Stimulated activated naive CD8-positive, alpha-beta T cell treated with anti-CD3 and anti-CD28 coated beads, Interleukin-15, amount 100 ng/mL, for 72 hours (primary cell): Measurements from ENCODE around the gene NQO2.
"Not testable (repeated sequence)": the region's sequence is repeated elsewhere in the genome, so short reads cannot be mapped to it uniquely, and the experiment has no call there.

ENCODE experiments used
- ATAC-seq: fragments of 150-1000 bp; cut with Tn5 transposase; 2 replicates; pipeline ENCODE4 v1.10.0; 2021; ENCODE audit warnings: mild to moderate bottlenecking, moderate library complexity
- DNase-seq, 2 donors: peaks; one replicate each; pipeline ENCODE4 v3.0.0; 2021 to 2022
- H3K27ac Mint-ChIP-seq, 2 donors: one replicate each; pipeline ENCODE4 v1.8.0; 2022; ENCODE audit warnings: mild to moderate bottlenecking in 2 of 2, mixed read lengths in 2 of 2, moderate library complexity in 2 of 2
- H3K27me3 Mint-ChIP-seq: one replicate; pipeline ENCODE4 v1.8.0; 2022; ENCODE audit warnings: mixed read lengths
- H3K4me1 Mint-ChIP-seq: one replicate; pipeline ENCODE4 v1.8.0; 2022; ENCODE audit warnings: mild to moderate bottlenecking, mixed read lengths
- H3K4me3 Mint-ChIP-seq, 2 donors: one replicate each; pipeline ENCODE4 v1.8.0; 2022; ENCODE audit warnings: mild to moderate bottlenecking in 2 of 2, mixed read lengths in 2 of 2, moderate library complexity in 1 of 2
- H3K9me3 Mint-ChIP-seq, 2 donors: one replicate each; pipeline ENCODE4 v1.8.0; 2022; ENCODE audit warnings: mixed read lengths in 2 of 2

The NQO2 gene

DNA sequence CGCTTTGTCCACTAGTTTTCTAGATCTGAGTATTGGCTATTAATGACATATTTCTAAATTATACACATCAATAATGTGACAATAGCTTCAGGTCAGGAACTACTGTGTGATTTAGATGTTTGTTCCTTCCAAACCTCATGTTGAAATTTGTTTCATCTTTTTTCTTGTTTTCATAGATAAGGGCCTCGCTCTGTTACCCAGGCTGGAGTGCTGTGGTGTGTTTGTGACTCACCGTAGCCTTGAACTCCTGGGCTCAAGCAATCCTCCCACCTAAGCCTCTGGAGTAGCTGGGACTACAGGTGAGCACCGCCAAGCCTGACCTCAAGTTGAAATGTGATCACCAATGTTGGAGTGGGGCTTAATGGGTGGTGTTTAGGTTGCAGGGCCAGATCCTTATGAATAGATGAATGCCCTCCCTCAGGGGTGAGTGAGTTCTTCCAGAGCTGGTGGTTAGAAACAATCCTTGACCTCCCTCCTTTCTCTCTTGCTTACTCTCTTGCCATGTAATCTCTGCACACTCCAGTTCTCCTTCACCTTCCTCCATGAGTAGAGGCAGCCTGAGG lies 5.9 kb upstream of the NQO2 start:
- no peak overlapping the region for H3K4me3 Mint-ChIP-seq
- ATAC-seq: no peak
- DNase-seq: no peak
- H3K4me1 Mint-ChIP-seq: peaks cover 5% of the 10 kb centered on the region
- no peaks in the 10 kb centered on the region for H3K9me3 Mint-ChIP-seq
- H3K27ac Mint-ChIP-seq: no peak overlapping the region
- no peaks in the 10 kb centered on the region for H3K27me3 Mint-ChIP-seq

- Mint-ChIP-seq H3K27ac (peak overlapping the region; percentile 97 to 99), H3K4me1 (peaks cover 29% of the 10 kb centered on the region), H3K4me3 (peak overlapping the region; percentile 95 to 98)
- not testable (repeated sequence) for H3K27me3 Mint-ChIP-seq, H3K9me3 Mint-ChIP-seq
- ATAC-seq: peak; percentile 75
- peak; percentile 75 to 79 for DNase-seq
Observed at GRCh38 chr6:2998249-2998997, 1.3 kb upstream of the NQO2 start.

GRCh38 chr6:2998998-2999617 lies 586 bp upstream of the NQO2 start:
- peaks cover 29% of the 10 kb centered on the region for H3K4me1 Mint-ChIP-seq
- peak in 1 of 2 donors; percentile 87 for DNase-seq
- H3K27me3 Mint-ChIP-seq: no peaks in the 10 kb centered on the region
- ATAC-seq: peak; percentile 78
- peak overlapping the region; percentile 95 to 98 for H3K4me3 Mint-ChIP-seq
- peak overlapping the region; percentile 97 to 99 for H3K27ac Mint-ChIP-seq
- no peaks in the 10 kb centered on the region for H3K9me3 Mint-ChIP-seq

DNA sequence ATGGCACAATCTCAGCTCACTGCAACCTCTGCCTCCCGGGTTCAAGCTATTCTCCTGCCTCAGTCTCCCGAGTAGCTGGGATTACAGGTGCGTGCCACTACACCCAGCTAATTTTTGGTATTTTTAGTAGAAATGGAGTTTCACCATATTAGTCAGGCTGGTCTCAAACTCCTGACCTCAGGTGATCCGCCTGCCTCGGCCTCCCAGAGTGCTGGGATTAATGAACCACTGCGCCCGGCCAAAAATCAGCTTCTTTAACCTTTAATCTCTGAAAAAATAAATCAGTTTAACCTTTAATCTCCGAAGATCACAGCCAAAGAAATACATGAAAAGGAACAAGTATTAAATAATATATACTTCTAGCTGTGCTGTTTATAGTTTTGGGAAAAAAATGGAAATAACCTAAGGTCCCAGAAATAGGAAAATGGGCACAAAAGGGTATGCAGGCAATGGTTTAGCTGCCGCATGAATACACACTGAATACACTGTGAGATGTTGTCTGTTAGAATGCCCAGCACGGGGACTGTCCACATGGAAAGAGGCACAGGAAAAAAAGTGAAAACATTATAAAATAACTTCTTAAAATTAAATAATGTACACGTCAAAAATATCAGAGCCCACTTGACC lies 1.6 kb downstream of the NQO2 start:
- Mint-ChIP-seq H3K27me3 (no peaks in the 10 kb centered on the region), H3K27ac (no peak overlapping the region), H3K9me3 (no peaks in the 10 kb centered on the region), H3K4me1 (peaks cover 46% of the 10 kb centered on the region), H3K4me3 (peak overlapping the region; percentile 91 to 94)
- DNase-seq (no peak), ATAC-seq (no peak)

- DNase-seq (no peak), ATAC-seq (no peak)
- H3K27ac Mint-ChIP-seq: no peak overlapping the region
- H3K4me1 Mint-ChIP-seq: peaks cover 46% of the 10 kb centered on the region
- H3K4me3 Mint-ChIP-seq: no peak overlapping the region
- H3K9me3 Mint-ChIP-seq: no peaks in the 10 kb centered on the region
- no peaks in the 10 kb centered on the region for H3K27me3 Mint-ChIP-seq
Observed at GRCh38 chr6:3001773-3002293, 2.1 kb downstream of the NQO2 start.

DNA sequence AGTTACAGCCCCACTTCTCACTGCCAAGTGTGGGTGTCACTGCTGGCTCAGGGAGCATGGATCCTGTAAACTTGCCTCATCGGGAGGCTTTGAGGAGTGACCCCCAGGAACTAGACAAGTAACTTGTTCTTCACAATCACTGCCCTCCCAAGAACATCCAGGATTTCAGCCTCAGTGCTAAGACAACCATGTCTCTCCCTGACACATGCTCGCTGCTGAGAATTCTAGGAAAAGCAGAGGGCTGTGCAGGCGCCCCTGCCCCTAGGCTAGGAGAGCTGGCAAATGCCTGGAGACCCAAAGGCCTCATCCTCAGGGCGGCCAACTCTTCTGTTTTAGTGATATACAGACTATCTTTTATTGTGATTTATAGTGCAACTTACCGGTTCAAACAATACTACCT lies 3.5 kb downstream of the NQO2 start:
- not testable (repeated sequence) for H3K27me3 Mint-ChIP-seq, H3K9me3 Mint-ChIP-seq, DNase-seq, H3K27ac Mint-ChIP-seq, ATAC-seq, H3K4me3 Mint-ChIP-seq
- H3K4me1 Mint-ChIP-seq: peaks cover 42% of the 10 kb centered on the region

GRCh38 chr6:3005077-3005476 lies 5.4 kb downstream of the NQO2 start:
- DNase-seq: no peak
- Mint-ChIP-seq H3K9me3 (peaks cover 0 to under 1% of the 10 kb centered on the region in 2 donors), H3K4me3 (no peak overlapping the region), H3K4me1 (peaks cover 41% of the 10 kb centered on the region), H3K27ac (no peak overlapping the region), H3K27me3 (no peaks in the 10 kb centered on the region)
- no peak for ATAC-seq

GRCh38 chr6:3005874-3006273 lies 6.2 kb downstream of the NQO2 start:
- Mint-ChIP-seq H3K4me3 (no peak overlapping the region), H3K27ac (no peak overlapping the region), H3K27me3 (no peaks in the 10 kb centered on the region), H3K9me3 (peaks cover 8% of the 10 kb centered on the region in 2 donors), H3K4me1 (peaks cover 38% of the 10 kb centered on the region)
- no peak for DNase-seq
- no peak for ATAC-seq

DNA sequence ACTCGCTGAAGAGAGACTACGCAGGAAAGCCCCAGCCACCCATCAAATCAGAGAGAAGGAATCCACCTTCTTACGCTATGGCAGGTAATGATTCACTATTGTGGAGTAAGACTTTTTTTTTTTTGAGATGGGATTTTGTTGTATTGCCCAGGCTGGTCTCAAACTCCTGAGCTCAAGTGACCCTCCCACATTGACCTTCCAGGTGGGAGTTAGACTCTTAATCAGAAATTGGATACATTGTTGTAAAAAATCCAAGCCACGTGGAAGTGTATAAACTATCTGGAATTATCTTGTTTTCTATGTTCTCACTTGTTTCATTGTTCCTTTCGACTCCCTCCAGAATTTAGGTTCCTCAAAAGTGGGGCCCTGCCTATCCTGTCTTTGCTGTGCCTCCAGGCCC lies 6.8 kb downstream of the NQO2 start:
- no peak overlapping the region for H3K4me3 Mint-ChIP-seq
- no peak for DNase-seq
- H3K9me3 Mint-ChIP-seq: peaks cover 14% of the 10 kb centered on the region in 2 donors
- peaks cover 34% of the 10 kb centered on the region for H3K4me1 Mint-ChIP-seq
- peak overlapping the region in 1 of 2 donors; percentile 60 for H3K27ac Mint-ChIP-seq
- H3K27me3 Mint-ChIP-seq: no peaks in the 10 kb centered on the region
- no peak for ATAC-seq

GRCh38 chr6:3007571-3007970 lies 7.9 kb downstream of the NQO2 start:
- H3K4me1 Mint-ChIP-seq: peaks cover 24% of the 10 kb centered on the region
- peak overlapping the region in 1 of 2 donors; percentile 67 for H3K27ac Mint-ChIP-seq

GRCh38 chr6:3008712-3009265 lies 9.1 kb downstream of the NQO2 start:
- not testable (repeated sequence) for ATAC-seq, H3K4me3 Mint-ChIP-seq, DNase-seq, H3K27me3 Mint-ChIP-seq
- Mint-ChIP-seq H3K4me1 (peaks cover 17% of the 10 kb centered on the region), H3K9me3 (peaks cover 24 to 25% of the 10 kb centered on the region in 2 donors), H3K27ac (peak overlapping the region in 1 of 2 donors; percentile 5)

More at GRCh38 chr6:3007571-3007970, 7.9 kb downstream of the NQO2 start:
- ATAC-seq: no peak
- Mint-ChIP-seq H3K27me3 (no peaks in the 10 kb centered on the region), H3K9me3 (peaks cover 24 to 25% of the 10 kb centered on the region in 2 donors), H3K4me3 (no peak overlapping the region)
- no peak for DNase-seq

- ATAC-seq (no peak), DNase-seq (no peak)
- Mint-ChIP-seq H3K9me3 (peaks cover 24 to 25% of the 10 kb centered on the region in 2 donors), H3K4me3 (no peak overlapping the region), H3K27ac (no peak overlapping the region), H3K27me3 (no peaks in the 10 kb centered on the region), H3K4me1 (peaks cover 8% of the 10 kb centered on the region)
Observed at GRCh38 chr6:3009930-3010329, 10.2 kb downstream of the NQO2 start.

- H3K4me1 Mint-ChIP-seq: no peaks in the 10 kb centered on the region
- peaks cover 24 to 25% of the 10 kb centered on the region in 2 donors for H3K9me3 Mint-ChIP-seq
- H3K27ac Mint-ChIP-seq: no peak overlapping the region
- DNase-seq (no peak), ATAC-seq (no peak)
- H3K27me3 Mint-ChIP-seq: no peaks in the 10 kb centered on the region
- no peak overlapping the region for H3K4me3 Mint-ChIP-seq
Observed at GRCh38 chr6:3011158-3011557, 11.5 kb downstream of the NQO2 start.

DNA sequence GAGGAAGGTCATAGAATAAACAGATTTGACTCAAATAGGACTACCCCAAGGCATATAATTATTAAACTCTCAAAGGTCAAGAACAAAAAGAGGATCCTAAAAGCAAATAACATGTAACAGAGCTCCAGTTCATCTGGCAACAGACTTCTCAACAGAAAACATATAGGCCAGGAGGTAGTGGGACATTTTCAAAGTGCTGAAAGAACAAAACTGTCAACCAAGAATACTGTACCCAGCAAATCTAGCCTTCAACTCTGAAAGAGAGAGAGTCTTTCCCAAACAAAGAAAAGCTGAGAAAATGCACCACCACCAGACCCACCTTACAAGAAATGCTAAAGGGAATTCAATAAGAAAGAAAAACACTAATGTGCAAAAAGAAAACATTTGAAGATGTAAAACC lies 11.9 kb downstream of the NQO2 start:
- no peak for ATAC-seq
- peaks cover 24 to 25% of the 10 kb centered on the region in 2 donors for H3K9me3 Mint-ChIP-seq
- H3K4me3 Mint-ChIP-seq: no peak overlapping the region
- DNase-seq: no peak
- H3K27me3 Mint-ChIP-seq: no peaks in the 10 kb centered on the region
- no peaks in the 10 kb centered on the region for H3K4me1 Mint-ChIP-seq
- no peak overlapping the region for H3K27ac Mint-ChIP-seq

GRCh38 chr6:3013486-3013885 lies 13.8 kb downstream of the NQO2 start:
- Mint-ChIP-seq H3K4me3 (no peak overlapping the region), H3K9me3 (peaks cover 24 to 25% of the 10 kb centered on the region in 2 donors), H3K27me3 (no peaks in the 10 kb centered on the region), H3K27ac (no peak overlapping the region), H3K4me1 (no peaks in the 10 kb centered on the region)
- no peak for ATAC-seq
- no peak for DNase-seq
